ENCODE measurements around the gene CC2D2A.

- TF ChIP-seq EZH2 (IDR thresholded peaks at IDR 0.05; ENCODE audit: borderline replicate concordance, low read depth, low read length, poor library complexity, severe bottlenecking) = no peak
- TF ChIP-seq CTCF (conservative IDR thresholded peaks at IDR 0.05; ENCODE audit: low read depth, low read length) = no peak
Observed at GRCh38 chr4:15547392-15547791, 77.7 kb downstream of the CC2D2A start.
